Stomach (tissue), 9 donors: ENCODE results near the gene LGI1. TPM values are rescaled to one million over a fixed set of nuclear protein-coding genes. Genes with fewer than 3 reads are reported as not detected.

Source experiments
- DNase-seq, 2 donors: peaks; one replicate each; pipeline versions ENCODE4 v3.0.0 to v3.0.0-alpha.2; 2013 to 2019
- H3K27ac ChIP-seq, 5 donors: fragments of 200-600 bp in 4 of 5; sonication (generic) in 4 of 5; one replicate each; pipeline ENCODE4 v1.5.1; 2013 to 2019; ENCODE audit warnings: mild to moderate bottlenecking in 1 of 5, moderate library complexity in 1 of 5
- H3K27me3 ChIP-seq, 3 donors: fragments of 200-600 bp; sonication (generic); one replicate each; pipeline ENCODE4 v1.5.1; 2017 to 2019; ENCODE audit warnings: mixed run types in 1 of 3
- H3K36me3 ChIP-seq, 4 donors: fragments of 200-600 bp; sonication (generic); 1 replicate in 3 of 4; 2 replicates in 1 of 4; pipeline ENCODE4 v1.5.1; 2016 to 2019
- H3K4me1 ChIP-seq, 4 donors: fragments of 200-600 bp; sonication (generic); one replicate each; pipeline ENCODE4 v1.5.1; 2016 to 2019
- H3K4me3 ChIP-seq, 4 donors: fragments of 200-600 bp; sonication (generic) in 3 of 4; one replicate each; pipeline ENCODE4 v1.5.1; 2016 to 2019; ENCODE audit warnings: mild to moderate bottlenecking in 1 of 4
- H3K9me3 ChIP-seq, 4 donors: fragments of 200-600 bp; sonication (generic); one replicate each; pipeline ENCODE4 v1.5.1; 2016 to 2019
- EP300 ChIP-seq: sonication (generic); formaldehyde crosslinking; IDR thresholded peaks from one replicate; pipeline ENCODE4 v1.6.1; 2017; ENCODE audit warnings: antibody characterized with exemption
- POLR2A ChIP-seq, 4 donors: fragments of 450-650 bp; IDR thresholded peaks; one replicate each; pipeline ENCODE4 v1.6.1; 2016; ENCODE audit warnings: antibody characterized with exemption in 4 of 4, control low read depth in 2 of 4, mild to moderate bottlenecking in 1 of 4, moderate library complexity in 1 of 4
- POLR2AphosphoS5 ChIP-seq, 3 donors: sonication (generic); formaldehyde crosslinking; IDR thresholded peaks; one replicate each; pipeline ENCODE4 v1.6.1; 2016; ENCODE audit warnings: antibody characterized with exemption in 3 of 3
- WGBS, 5 donors: extraction: QIAGEN DNeasy Blood & Tissue Kit in 3 of 5; methylation state at CpG; one replicate each; pipeline versions ENCODE4 v1.1.5 to v1.1.7; 2013 to 2018; 5-methylcytosine and 5-hydroxymethylcytosine counted together
- intact Hi-C: fragments of 100-400 bp; cut with DNase I; formaldehyde crosslinking; loops from one replicate; pipeline ENCODE4 v1.15.1; 2023; ENCODE audit warnings: low total_unique reads
- polyA plus RNA-seq, 3 donors: library from polyadenylated mRNA; stranded (reverse); fragments of 200-250 nt; gene quantifications; one replicate each; pipeline ENCODE4 v1.2.3, GENCODE V29; 2013
- total RNA-seq, 5 donors: library from RNA; depleted of rRNA; stranded (reverse); fragments of >200 nt; gene quantifications; one replicate each; pipeline versions ENCODE4 v1.1.0 to v1.2.3, GENCODE V29; 2014 to 2016
- TF ChIP-seq, protein P1 (sequence below), 7 experiments: fragments of 450-650 bp in 4 of 7; fragments of 200-600 bp in 3 of 7; sonication (generic) in 3 of 7; IDR thresholded peaks; one replicate each; pipeline ENCODE4 v1.5.1; 2016 to 2019; ENCODE audit warnings: antibody characterized with exemption in 7 of 7, control low read depth in 2 of 7, mild to moderate bottlenecking in 1 of 7
- donor health status: healthy with polysubstance abuse.
- donor health status: Bipolar disorder and iron deficiency.
- donor health status: healthy.

The LGI1 gene
- total and polyA plus RNA-seq, 8 donors: 0.12 to 7.2 (median 1.6) TPM; not detected in 2

DNA sequence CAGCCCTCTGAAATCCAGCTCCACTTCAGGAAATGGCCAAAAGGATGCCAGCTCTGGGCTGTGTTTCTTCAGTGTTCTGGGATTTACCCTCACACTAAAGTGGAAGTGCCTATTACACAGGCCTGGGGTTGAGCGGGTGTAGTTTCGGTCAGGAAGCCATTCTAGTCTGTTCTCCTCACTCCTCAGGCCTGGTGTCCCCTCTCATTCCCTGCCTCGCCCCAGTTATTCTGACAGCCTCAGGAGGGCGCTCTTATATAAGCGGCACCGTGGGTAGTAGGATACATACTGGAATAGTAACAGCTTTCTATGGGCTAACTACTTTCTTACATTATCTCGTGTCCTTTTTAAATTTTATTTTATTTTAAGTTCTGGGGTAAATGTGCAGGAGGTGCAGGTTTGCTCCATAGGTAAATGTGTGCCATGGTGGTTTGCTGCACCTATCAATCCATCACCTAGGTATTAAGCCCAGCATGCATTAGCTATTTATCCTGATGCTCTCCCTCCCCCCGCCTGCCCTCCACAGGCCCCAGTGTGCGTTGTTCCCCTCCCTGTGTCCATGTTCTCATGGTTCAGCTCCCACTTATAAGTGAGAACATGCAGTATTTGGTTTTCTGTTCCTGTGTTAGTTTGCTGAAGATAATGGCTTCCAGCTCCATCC lies 12.2 kb upstream of the LGI1 start:
- Histone ChIP-seq H3K27ac (no peak overlapping the region), H3K4me3 (no peak overlapping the region), H3K9me3 (no peaks in the 10 kb centered on the region), H3K36me3 (no peaks in the 10 kb centered on the region), H3K27me3 (no peaks in the 10 kb centered on the region), H3K4me1 (peaks cover 0 to 24% (median 4%) of the 10 kb centered on the region in 4 donors)
- TF ChIP-seq POLR2A (IDR thresholded peaks at IDR 0.05) (no peak), POLR2AphosphoS5 (IDR thresholded peaks at IDR 0.05) (no peak), EP300 (no peak)
- TF ChIP-seq, protein P1, sequence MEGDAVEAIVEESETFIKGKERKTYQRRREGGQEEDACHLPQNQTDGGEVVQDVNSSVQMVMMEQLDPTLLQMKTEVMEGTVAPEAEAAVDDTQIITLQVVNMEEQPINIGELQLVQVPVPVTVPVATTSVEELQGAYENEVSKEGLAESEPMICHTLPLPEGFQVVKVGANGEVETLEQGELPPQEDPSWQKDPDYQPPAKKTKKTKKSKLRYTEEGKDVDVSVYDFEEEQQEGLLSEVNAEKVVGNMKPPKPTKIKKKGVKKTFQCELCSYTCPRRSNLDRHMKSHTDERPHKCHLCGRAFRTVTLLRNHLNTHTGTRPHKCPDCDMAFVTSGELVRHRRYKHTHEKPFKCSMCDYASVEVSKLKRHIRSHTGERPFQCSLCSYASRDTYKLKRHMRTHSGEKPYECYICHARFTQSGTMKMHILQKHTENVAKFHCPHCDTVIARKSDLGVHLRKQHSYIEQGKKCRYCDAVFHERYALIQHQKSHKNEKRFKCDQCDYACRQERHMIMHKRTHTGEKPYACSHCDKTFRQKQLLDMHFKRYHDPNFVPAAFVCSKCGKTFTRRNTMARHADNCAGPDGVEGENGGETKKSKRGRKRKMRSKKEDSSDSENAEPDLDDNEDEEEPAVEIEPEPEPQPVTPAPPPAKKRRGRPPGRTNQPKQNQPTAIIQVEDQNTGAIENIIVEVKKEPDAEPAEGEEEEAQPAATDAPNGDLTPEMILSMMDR (IDR thresholded peaks at IDR 0.05): no peak
- WGBS, 5 donors: 56 to 63% (median 59%) methylated on average over 9 of the region's 9 CpGs
- DNase-seq: peak in 1 of 2 donors; percentile 30
- intact Hi-C loops: no loop called here

DNA sequence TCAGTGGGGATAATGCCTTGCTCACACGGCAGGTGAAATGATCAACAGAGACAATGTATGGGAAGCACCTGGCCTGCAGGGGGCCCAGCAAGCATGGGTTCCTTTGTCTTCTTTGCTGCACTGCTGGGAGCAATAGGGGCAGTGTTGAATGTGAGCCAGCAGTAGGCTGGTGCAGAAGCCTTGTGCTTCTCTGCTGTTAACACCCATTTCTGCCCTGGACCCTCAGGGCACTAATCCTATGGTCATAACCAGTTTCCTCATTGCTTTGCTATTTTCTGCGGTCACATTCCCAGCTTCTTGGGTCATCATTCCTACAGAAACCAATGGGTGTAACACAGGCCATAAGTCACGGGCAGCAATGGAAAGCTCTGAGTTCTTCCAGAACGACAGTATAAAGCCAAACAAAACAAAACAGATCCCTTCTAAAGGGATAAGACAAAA lies 10.9 kb upstream of the LGI1 start:
- no peaks in the 10 kb centered on the region for H3K36me3 ChIP-seq
- TF ChIP-seq POLR2A (IDR thresholded peaks at IDR 0.05): no peak
- TF ChIP-seq, protein P1 (IDR thresholded peaks at IDR 0.05): no peak
- peak overlapping the region in 3 of 5 donors; percentile 24 to 62 (median 36) for H3K27ac ChIP-seq
- H3K4me3 ChIP-seq: no peak overlapping the region
- intact Hi-C loops: no loop called here
- H3K9me3 ChIP-seq: no peaks in the 10 kb centered on the region
- 45 to 60% (median 51%) methylated on average over 4 of the region's 4 CpGs for WGBS, 5 donors
- H3K27me3 ChIP-seq: no peaks in the 10 kb centered on the region
- peak in 1 of 2 donors; percentile 79 for DNase-seq
- H3K4me1 ChIP-seq: peaks cover 0 to 31% (median 7%) of the 10 kb centered on the region in 4 donors

DNA sequence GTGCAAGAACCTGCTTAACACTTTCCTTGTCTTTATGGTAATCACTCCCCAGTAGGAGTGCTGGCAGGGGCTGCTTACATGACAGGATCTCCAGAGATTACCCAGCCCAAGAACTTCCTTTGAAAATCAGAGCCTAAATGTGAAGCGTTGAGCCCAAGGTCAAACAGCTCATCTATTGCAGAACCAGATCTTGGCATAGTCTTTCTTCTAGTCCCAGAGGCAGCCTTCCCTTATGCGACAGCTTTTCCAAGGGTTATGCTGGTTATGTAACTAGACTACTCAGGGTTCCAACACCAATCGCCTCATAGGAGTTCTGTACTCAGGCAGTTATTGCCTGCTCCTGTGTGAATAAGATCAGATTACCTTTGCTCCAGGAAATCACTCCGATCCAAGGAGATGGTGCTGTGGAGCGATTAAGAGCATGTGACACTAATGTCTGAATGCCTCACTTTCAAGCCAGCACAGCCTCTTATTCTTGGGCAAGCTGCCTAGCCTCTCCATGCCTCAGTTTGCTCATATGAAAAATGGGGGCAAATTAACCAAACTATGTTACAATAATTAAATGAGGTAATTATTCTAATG lies 8.4 kb upstream of the LGI1 start:
- peaks cover 0 to 37% (median 22%) of the 10 kb centered on the region in 4 donors for H3K4me1 ChIP-seq
- no peaks in the 10 kb centered on the region for H3K27me3 ChIP-seq
- H3K4me3 ChIP-seq: no peak overlapping the region
- intact Hi-C loops: no loop called here
- peak overlapping the region in 2 of 5 donors; percentile 7 to 25 for H3K27ac ChIP-seq
- no peaks in the 10 kb centered on the region for H3K9me3 ChIP-seq
- DNase-seq: peak in 1 of 2 donors; percentile 18
- 31 to 43% (median 39%) methylated on average over 4 to 5 of the region's 5 CpGs for WGBS, 5 donors
- H3K36me3 ChIP-seq: no peaks in the 10 kb centered on the region
- TF ChIP-seq POLR2AphosphoS5 (IDR thresholded peaks at IDR 0.05): no peak
- no peak for TF ChIP-seq POLR2A (IDR thresholded peaks at IDR 0.05)
- TF ChIP-seq EP300: no peak
- TF ChIP-seq, protein P1 (IDR thresholded peaks at IDR 0.05): no peak

DNA sequence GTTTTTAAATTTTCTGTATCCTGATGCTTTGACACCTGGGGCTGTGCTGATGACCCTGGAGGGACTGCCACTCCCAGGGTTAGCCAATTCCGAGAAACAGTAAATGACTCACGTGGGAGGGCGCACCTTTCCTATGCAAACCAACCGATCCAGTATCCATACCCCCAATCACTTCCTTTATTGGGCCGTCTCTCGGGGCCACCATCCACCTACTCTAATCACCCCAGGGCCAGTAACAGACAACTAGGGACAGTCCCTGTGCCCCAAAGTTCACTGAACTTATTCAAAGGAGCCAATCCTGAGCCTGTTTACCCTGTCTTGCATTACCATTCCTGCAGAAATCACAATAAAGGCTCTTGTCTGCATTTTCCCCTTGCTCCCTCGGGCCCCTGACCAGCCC lies 6.6 kb upstream of the LGI1 start:
- Histone ChIP-seq H3K4me1 (peaks cover 0 to 30% (median 21%) of the 10 kb centered on the region in 4 donors), H3K27ac (no peak overlapping the region), H3K36me3 (no peaks in the 10 kb centered on the region), H3K9me3 (no peaks in the 10 kb centered on the region), H3K4me3 (no peak overlapping the region), H3K27me3 (no peaks in the 10 kb centered on the region)
- DNase-seq: no peak
- TF ChIP-seq POLR2A (IDR thresholded peaks at IDR 0.05): no peak
- TF ChIP-seq, protein P1 (IDR thresholded peaks at IDR 0.05): no peak
- TF ChIP-seq EP300: no peak
- no peak for TF ChIP-seq POLR2AphosphoS5 (IDR thresholded peaks at IDR 0.05)
- WGBS, 5 donors: 34 to 63% (median 46%) methylated on average over 6 to 7 of the region's 7 CpGs
- intact Hi-C loops: no loop called here
